ENCODE results near the gene TEX26.

The TEX26 gene

DNA sequence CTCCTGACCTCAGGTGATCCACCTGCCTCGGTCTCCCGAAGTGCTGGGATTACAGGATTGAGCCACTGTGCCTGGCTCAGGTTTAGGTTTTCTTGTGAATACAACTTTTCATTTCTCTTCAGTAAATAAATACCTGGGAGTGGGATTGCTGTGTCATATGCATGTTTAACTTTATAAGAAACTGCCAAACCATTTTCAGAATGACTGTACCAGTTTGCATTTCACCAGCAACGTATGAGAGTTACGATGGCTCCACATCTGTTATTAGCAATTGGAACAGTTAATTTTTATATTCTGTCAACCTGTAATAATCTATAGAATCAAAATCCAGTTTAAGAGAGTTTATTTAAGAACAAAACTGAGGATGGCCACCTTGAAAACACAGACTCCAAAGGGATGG, 52.2 kb downstream of the TEX26 start:
- TF ChIP-seq, protein P1, sequence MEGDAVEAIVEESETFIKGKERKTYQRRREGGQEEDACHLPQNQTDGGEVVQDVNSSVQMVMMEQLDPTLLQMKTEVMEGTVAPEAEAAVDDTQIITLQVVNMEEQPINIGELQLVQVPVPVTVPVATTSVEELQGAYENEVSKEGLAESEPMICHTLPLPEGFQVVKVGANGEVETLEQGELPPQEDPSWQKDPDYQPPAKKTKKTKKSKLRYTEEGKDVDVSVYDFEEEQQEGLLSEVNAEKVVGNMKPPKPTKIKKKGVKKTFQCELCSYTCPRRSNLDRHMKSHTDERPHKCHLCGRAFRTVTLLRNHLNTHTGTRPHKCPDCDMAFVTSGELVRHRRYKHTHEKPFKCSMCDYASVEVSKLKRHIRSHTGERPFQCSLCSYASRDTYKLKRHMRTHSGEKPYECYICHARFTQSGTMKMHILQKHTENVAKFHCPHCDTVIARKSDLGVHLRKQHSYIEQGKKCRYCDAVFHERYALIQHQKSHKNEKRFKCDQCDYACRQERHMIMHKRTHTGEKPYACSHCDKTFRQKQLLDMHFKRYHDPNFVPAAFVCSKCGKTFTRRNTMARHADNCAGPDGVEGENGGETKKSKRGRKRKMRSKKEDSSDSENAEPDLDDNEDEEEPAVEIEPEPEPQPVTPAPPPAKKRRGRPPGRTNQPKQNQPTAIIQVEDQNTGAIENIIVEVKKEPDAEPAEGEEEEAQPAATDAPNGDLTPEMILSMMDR (IDR thresholded peaks at IDR 0.05; ENCODE audit: insufficient read depth, missing control alignments): no peak
- FAIRE-seq (no peak), DNase-seq (ENCODE audit: insufficient read length, low spot score) (no peak)

GRCh38 chr13:30985637-30986205, 53.3 kb downstream of the TEX26 start:
- TF ChIP-seq, protein P1 (IDR thresholded peaks at IDR 0.05; ENCODE audit: insufficient read depth, missing control alignments): no peak
- FAIRE-seq: no peak
- DNase-seq (ENCODE audit: insufficient read length, low spot score): no peak

DNA sequence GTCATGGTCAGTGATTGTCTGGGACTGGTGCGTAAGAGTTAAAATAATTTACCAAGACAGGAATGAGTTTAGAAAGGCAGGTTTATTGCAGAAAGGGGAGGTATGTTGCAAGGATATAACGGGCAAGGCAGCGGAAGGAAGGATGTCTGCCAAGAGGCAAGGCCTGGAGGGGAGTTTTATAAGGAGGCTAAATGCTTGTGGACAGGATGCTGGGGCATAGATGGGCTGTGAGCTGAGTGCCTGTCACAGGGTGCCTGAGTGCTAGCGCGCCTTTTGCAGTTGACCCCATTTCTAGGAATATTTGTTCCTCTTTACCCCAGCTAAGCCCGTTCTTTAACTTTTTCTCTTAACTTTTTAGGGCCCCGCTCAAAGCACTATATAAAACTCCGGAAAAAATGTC, 58.7 kb downstream of the TEX26 start:
- TF ChIP-seq, protein P1 (IDR thresholded peaks at IDR 0.05; ENCODE audit: insufficient read depth, missing control alignments): no peak
- FAIRE-seq: no peak

DNA sequence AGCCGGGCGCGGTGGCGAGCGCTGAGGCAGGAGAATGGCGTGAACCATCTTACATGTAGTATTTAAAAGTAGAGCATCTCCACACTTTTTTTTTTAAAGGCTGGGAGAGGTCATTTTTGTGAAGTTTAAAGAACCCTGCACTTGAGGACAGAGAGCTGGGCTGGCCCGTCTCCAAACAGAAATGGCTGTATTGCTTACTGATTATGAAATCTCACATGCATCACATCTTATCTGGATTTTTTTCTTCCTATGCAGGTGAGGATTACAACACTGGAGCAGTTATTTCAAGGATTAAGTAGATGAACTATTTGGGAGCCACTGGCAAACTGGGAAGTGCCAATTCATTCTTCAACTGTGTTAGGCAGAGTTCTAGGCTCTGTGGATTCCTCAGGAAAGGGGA, 59.5 kb downstream of the TEX26 start:
- FAIRE-seq (no peak), DNase-seq (ENCODE audit: insufficient read length, low spot score) (no peak)
- TF ChIP-seq, protein P1 (IDR thresholded peaks at IDR 0.05; ENCODE audit: insufficient read depth, missing control alignments): no peak

More for the DNA sequence above, 58.7 kb downstream of the TEX26 start:
- DNase-seq (ENCODE audit: insufficient read length, low spot score): no peak

DNA sequence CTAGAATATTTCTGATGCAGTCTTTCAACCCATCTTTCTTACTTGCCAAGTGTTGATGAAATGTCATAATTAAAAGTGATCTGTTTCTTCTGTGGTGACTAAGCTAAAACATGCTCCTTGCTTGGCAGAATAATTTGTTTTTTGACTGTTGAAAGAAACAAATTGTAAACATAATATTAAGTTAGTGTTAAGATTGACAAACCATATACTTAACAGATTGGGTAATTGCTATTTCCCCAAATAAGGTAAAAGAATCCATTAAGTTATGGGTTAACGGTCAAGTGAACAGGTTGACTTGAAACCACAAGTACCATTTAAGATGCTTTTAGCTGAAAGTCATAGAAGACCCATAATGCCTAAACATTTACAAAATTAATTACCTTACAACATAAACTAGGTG, 62.9 kb downstream of the TEX26 start:
- no peak for FAIRE-seq
- TF ChIP-seq, protein P1 (IDR thresholded peaks at IDR 0.05; ENCODE audit: insufficient read depth, missing control alignments): no peak
- DNase-seq (ENCODE audit: insufficient read length, low spot score): no peak

GRCh38 chr13:30997697-30998096, 65.2 kb downstream of the TEX26 start:
- FAIRE-seq (no peak), DNase-seq (ENCODE audit: insufficient read length, low spot score) (no peak)
- TF ChIP-seq, protein P1 (IDR thresholded peaks at IDR 0.05; ENCODE audit: insufficient read depth, missing control alignments): no peak

DNA sequence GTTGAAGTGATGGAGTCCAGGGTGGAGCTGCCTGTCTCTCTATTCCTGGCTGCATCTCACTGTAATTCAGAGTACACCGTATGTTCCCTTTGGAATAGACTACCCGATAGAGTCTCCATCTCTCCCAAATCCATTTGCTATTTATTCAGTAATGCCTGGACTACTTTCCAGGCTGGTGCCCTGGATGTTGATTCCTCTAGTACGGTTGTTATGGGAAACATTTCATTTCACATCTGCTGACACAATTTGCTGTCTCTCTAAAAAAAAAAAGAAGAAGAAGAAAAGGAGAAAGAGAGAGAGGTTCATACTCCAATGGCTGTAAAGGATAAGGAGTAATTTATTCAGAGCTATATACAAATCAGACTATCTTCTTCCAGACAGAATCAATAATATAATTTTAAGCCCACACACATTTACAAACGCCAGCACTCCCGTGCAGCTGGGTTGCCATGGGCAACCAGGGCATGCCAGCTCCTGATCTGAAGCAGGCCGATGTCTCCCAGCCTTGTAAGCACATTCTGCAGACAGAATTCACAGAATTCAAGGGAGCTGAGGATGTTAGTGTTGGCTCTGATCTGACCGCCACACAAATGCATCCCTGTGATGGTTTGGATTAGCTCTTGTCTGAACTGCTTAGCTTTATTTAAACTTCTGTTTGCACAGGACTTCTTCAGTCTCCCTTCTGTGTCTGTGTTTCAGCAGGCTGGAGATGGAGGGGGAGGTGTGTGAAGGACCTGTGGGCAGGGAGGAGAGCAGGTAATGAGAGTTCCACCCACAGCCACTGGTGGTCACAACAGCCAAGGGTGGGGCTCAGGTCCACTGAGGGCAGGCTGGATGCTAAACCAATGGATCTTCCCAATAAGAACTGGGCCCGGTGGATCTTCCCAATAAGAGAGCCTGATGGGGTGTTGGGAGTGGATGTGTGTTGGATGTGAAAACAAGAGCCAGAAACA, 66.0 kb downstream of the TEX26 start:
- TF ChIP-seq, protein P1 (IDR thresholded peaks at IDR 0.05; ENCODE audit: insufficient read depth, missing control alignments): no peak
- FAIRE-seq: no peak
- no peak for DNase-seq (ENCODE audit: insufficient read length, low spot score)
